Measurements from ENCODE around the gene ADRA2A.

Gene ADRA2A

GRCh38 chr10:111077785-111078504 lies 1.1 kb downstream of the ADRA2A start:
- TF ChIP-seq CTCF (IDR thresholded peaks at IDR 0.05; ENCODE audit: control insufficient read depth, extremely low read depth, insufficient read depth), result no peak
- peak overlapping the region; percentile 53 for H3K4me3 ChIP-seq (ENCODE audit: low read depth, low read length)
- no peak for DNase-seq (ENCODE audit: low read depth)

- no peak for TF ChIP-seq CTCF (IDR thresholded peaks at IDR 0.05; ENCODE audit: control insufficient read depth, extremely low read depth, insufficient read depth)
- DNase-seq (ENCODE audit: low read depth), result no peak
- peak overlapping the region; percentile 53; the same call in 1 of the 2 replicates for H3K4me3 ChIP-seq (ENCODE audit: low read depth, low read length)
Observed at GRCh38 chr10:111078505-111079185, 1.8 kb downstream of the ADRA2A start.

GRCh38 chr10:111079241-111079760 lies 2.5 kb downstream of the ADRA2A start:
- TF ChIP-seq CTCF (IDR thresholded peaks at IDR 0.05; ENCODE audit: control insufficient read depth, extremely low read depth, insufficient read depth), result no peak
- H3K4me3 ChIP-seq (ENCODE audit: low read depth, low read length), result no peak overlapping the region
- no peak for DNase-seq (ENCODE audit: low read depth)

- TF ChIP-seq CTCF (IDR thresholded peaks at IDR 0.05; ENCODE audit: control insufficient read depth, extremely low read depth, insufficient read depth), result no peak
Observed at GRCh38 chr10:111079781-111080180, 3.0 kb downstream of the ADRA2A start.

GRCh38 chr10:111080224-111080623 lies 3.4 kb downstream of the ADRA2A start:
- no peak for DNase-seq (ENCODE audit: low read depth)
- no peak for TF ChIP-seq CTCF (IDR thresholded peaks at IDR 0.05; ENCODE audit: control insufficient read depth, extremely low read depth, insufficient read depth)
- no peak overlapping the region for H3K4me3 ChIP-seq (ENCODE audit: low read depth, low read length)

More at GRCh38 chr10:111079781-111080180, 3.0 kb downstream of the ADRA2A start:
- DNase-seq (ENCODE audit: low read depth), result no peak
- H3K4me3 ChIP-seq (ENCODE audit: low read depth, low read length), result no peak overlapping the region

GRCh38 chr10:111081595-111081994 lies 4.8 kb downstream of the ADRA2A start:
- TF ChIP-seq CTCF (IDR thresholded peaks at IDR 0.05; ENCODE audit: control insufficient read depth, extremely low read depth, insufficient read depth), result no peak
- H3K4me3 ChIP-seq (ENCODE audit: low read depth, low read length), result no peak overlapping the region
- DNase-seq (ENCODE audit: low read depth), result no peak
